A673 (cell line): Measurements from ENCODE around the gene FBXW8. TPM values are rescaled to one million over a fixed set of nuclear protein-coding genes. Genes with fewer than 3 reads are reported as not detected.

Source experiments
- BruUV-seq: library from RNA; stranded (reverse); fragments of 400-500 nt; replicated peaks from 2 replicates; lab custom pipeline; 2021; lab: Mats Ljungman, UMichigan
- CTCF ChIA-PET: fragments of 300-600 bp; sonication (Branson Sonifier 250); formaldehyde crosslinking; loops from one replicate; lab custom pipeline; 2022; ENCODE audit warnings: antibody characterized with exemption; lab: Charles Lee
- POLR2A ChIA-PET: fragments of 300-600 bp; sonication (Branson Sonifier 250); formaldehyde crosslinking; loops from one replicate; lab custom pipeline; 2022; ENCODE audit warnings: antibody characterized with exemption; ENCODE audit not compliant: low non-redundant PET; lab: Charles Lee
- DNase-seq: peaks from one replicate; pipeline ENCODE4 v3.0.0-alpha.2; 2015; ENCODE audit warnings: low spot score
- H3K27ac ChIP-seq: fragments of 200-600 bp; sonication (generic); 2 replicates; pipeline ENCODE4 v1.5.1; 2016; ENCODE audit warnings: mixed run types, low read depth, mild to moderate bottlenecking, mixed read lengths, antibody characterized with exemption, low read length; ENCODE audit not compliant: poor library complexity, severe bottlenecking
- H3K27me3 ChIP-seq: fragments of 200-600 bp; sonication (generic); replicated peaks from 2 replicates; pipeline ENCODE4 v1.6.1; 2017; ENCODE audit warnings: mixed run types, low read depth, mild to moderate bottlenecking, mixed read lengths, antibody characterized with exemption, low read length; ENCODE audit not compliant: insufficient read depth, poor library complexity
- H3K36me3 ChIP-seq: fragments of 200-600 bp; sonication (generic); 2 replicates; pipeline ENCODE4 v1.6.1; 2016; ENCODE audit warnings: mixed run types, mild to moderate bottlenecking, mixed read lengths, antibody characterized with exemption, low read length; ENCODE audit not compliant: insufficient read depth, poor library complexity, severe bottlenecking
- H3K4me1 ChIP-seq: fragments of 200-600 bp; sonication (generic); 2 replicates; pipeline ENCODE4 v1.6.1; 2017; ENCODE audit warnings: mixed run types, mild to moderate bottlenecking, mixed read lengths, antibody characterized with exemption, low read length; ENCODE audit not compliant: insufficient read depth, poor library complexity, severe bottlenecking
- H3K4me3 ChIP-seq: fragments of 200-600 bp; sonication (generic); 2 replicates; pipeline ENCODE4 v1.5.1; 2016; ENCODE audit warnings: low read depth, mixed run types, mild to moderate bottlenecking, mixed read lengths, low read length; ENCODE audit not compliant: poor library complexity, severe bottlenecking
- H3K9me3 ChIP-seq: fragments of 200-600 bp; sonication (generic); 2 replicates; pipeline ENCODE4 v1.6.1; 2016; ENCODE audit warnings: mixed run types, low read depth, mild to moderate bottlenecking, mixed read lengths, antibody characterized with exemption, low read length; ENCODE audit not compliant: poor library complexity, severe bottlenecking
- EZH2 ChIP-seq: fragments of 200-600 bp; sonication (generic); IDR thresholded peaks from 2 replicates; pipeline ENCODE4 v1.6.1; 2017; ENCODE audit warnings: borderline replicate concordance, low read depth, mild to moderate bottlenecking, mixed read lengths, antibody characterized with exemption, low read length; ENCODE audit not compliant: poor library complexity, severe bottlenecking
- intact Hi-C: fragments of 100-400 bp; cut with micrococcal nuclease; formaldehyde crosslinking; loops from one replicate; pipeline ENCODE4 v1.10.0; 2022; ENCODE audit not compliant: unreplicated experiment
- total RNA-seq: library from RNA; stranded (reverse); gene quantifications from 2 replicates; pipeline ENCODE4 v1.2.3, GENCODE V29; 2021
- TF ChIP-seq, protein P1 (sequence below): fragments of 300-800, 200-600 bp; sonication (generic); conservative IDR thresholded peaks from 2 replicates; pipeline ENCODE4 v1.5.1; 2017; ENCODE audit warnings: low read depth, mild to moderate bottlenecking, antibody characterized with exemption, low read length, moderate library complexity, mixed read lengths

FBXW8 gene
- total RNA-seq, 1 experiment from 2014 or later: 14.8 TPM

- H3K9me3 ChIP-seq: no peaks in the 10 kb centered on the region
- intact Hi-C loops: loop anchor here (2.0 kb wide), 1 partner anchor 180 kb away; no protein-coding TSS in a partner anchor
- no peak for TF ChIP-seq EZH2
- TF ChIP-seq, protein P1, sequence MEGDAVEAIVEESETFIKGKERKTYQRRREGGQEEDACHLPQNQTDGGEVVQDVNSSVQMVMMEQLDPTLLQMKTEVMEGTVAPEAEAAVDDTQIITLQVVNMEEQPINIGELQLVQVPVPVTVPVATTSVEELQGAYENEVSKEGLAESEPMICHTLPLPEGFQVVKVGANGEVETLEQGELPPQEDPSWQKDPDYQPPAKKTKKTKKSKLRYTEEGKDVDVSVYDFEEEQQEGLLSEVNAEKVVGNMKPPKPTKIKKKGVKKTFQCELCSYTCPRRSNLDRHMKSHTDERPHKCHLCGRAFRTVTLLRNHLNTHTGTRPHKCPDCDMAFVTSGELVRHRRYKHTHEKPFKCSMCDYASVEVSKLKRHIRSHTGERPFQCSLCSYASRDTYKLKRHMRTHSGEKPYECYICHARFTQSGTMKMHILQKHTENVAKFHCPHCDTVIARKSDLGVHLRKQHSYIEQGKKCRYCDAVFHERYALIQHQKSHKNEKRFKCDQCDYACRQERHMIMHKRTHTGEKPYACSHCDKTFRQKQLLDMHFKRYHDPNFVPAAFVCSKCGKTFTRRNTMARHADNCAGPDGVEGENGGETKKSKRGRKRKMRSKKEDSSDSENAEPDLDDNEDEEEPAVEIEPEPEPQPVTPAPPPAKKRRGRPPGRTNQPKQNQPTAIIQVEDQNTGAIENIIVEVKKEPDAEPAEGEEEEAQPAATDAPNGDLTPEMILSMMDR: peak; percentile 35; the same call in 1 of the 2 replicates
- no peak overlapping the region for H3K27ac ChIP-seq
- no TSS peak for BruUV-seq
- POLR2A ChIA-PET: interaction anchor here (0.6 kb wide), 1 partner anchor 12 kb away, joined by 6 read pairs; no protein-coding TSS in a partner anchor
- CTCF ChIA-PET: interaction anchor here (0.6 to 2.1 kb wide), 5 partner anchors 19 to 682 kb away, joined by 3 to 14 read pairs (median 6); no protein-coding TSS in a partner anchor
- H3K4me3 ChIP-seq: no peak overlapping the region
- peaks cover 61% of the 10 kb centered on the region for H3K27me3 ChIP-seq
- peaks cover 23% of the 10 kb centered on the region for H3K4me1 ChIP-seq
- peak; percentile 59 for DNase-seq
- no peaks in the 10 kb centered on the region for H3K36me3 ChIP-seq
Measured at GRCh38 chr12:116882742-116883141, 28.0 kb upstream of the FBXW8 start.

- no TSS peak for BruUV-seq
- Histone ChIP-seq H3K4me1 (peaks cover 14% of the 10 kb centered on the region), H3K27ac (no peak overlapping the region), H3K4me3 (no peak overlapping the region), H3K9me3 (no peaks in the 10 kb centered on the region), H3K36me3 (no peaks in the 10 kb centered on the region), H3K27me3 (peaks cover 39% of the 10 kb centered on the region)
- DNase-seq: no peak
- TF ChIP-seq, protein P1: no peak
- TF ChIP-seq EZH2: no peak
- intact Hi-C loops: no loop called here
- POLR2A ChIA-PET: no interaction called here
- CTCF ChIA-PET: no interaction called here
Measured at GRCh38 chr12:116884871-116885270, 25.9 kb upstream of the FBXW8 start.

DNA sequence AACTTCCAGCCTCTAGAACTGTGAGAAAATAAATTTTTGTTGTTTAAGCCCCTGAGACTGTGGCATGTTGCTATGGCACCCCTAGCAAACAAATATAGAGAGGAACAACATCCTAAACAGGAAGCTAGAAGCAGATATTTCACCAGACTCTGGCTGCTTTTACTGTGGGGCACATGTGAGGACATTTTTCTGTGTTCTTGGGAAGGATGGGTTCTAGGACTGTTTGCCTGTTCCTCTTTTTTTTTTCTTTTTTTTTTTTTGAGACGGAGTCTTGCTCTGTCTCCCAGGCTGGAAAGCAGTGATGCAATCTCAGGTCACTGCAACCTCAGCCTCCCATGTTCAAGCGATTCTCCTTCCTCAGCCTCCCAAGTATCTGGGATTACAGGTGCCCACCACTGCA, 25.3 kb upstream of the FBXW8 start:
- peaks cover 33% of the 10 kb centered on the region for H3K27me3 ChIP-seq
- CTCF ChIA-PET: no interaction called here
- no peak for DNase-seq
- H3K4me3 ChIP-seq: no peak overlapping the region
- H3K36me3 ChIP-seq: no peaks in the 10 kb centered on the region
- peaks cover 8% of the 10 kb centered on the region for H3K4me1 ChIP-seq
- BruUV-seq: no TSS peak
- POLR2A ChIA-PET: no interaction called here
- no peaks in the 10 kb centered on the region for H3K9me3 ChIP-seq
- H3K27ac ChIP-seq: no peak overlapping the region
- intact Hi-C loops: no loop called here
- TF ChIP-seq EZH2: no peak
- TF ChIP-seq, protein P1: no peak
